SKM-1 treated with dmso at 0.1 percent for 144 hours (cell line): ENCODE results near the gene CHAMP1.

Experiments
- DNase-seq: peaks from one replicate; lab custom pipeline; 2025; ENCODE audit not compliant: unreplicated experiment; lab: John Stamatoyannopoulos, UW

The CHAMP1 gene

GRCh38 chr13:114299604-114300305 lies 14.5 kb upstream of the CHAMP1 start:
- DNase-seq = no peak

- DNase-seq = no peak
Observed at GRCh38 chr13:114303700-114304327, 10.5 kb upstream of the CHAMP1 start.

GRCh38 chr13:114304346-114305034 lies 9.8 kb upstream of the CHAMP1 start:
- DNase-seq = no peak

- no peak for DNase-seq
Observed at GRCh38 chr13:114309086-114309485, 5.2 kb upstream of the CHAMP1 start.

GRCh38 chr13:114309806-114310410 lies 4.4 kb upstream of the CHAMP1 start:
- no peak for DNase-seq

- DNase-seq = no peak
Observed at GRCh38 chr13:114310956-114311355, 3.3 kb upstream of the CHAMP1 start.

- no peak for DNase-seq
Observed at GRCh38 chr13:114311387-114311786, 2.9 kb upstream of the CHAMP1 start.

GRCh38 chr13:114311908-114312307 lies 2.4 kb upstream of the CHAMP1 start:
- DNase-seq = no peak

GRCh38 chr13:114313061-114313860 lies 1.0 kb upstream of the CHAMP1 start:
- DNase-seq = no peak

- DNase-seq = no peak
Observed at GRCh38 chr13:114315074-114315785, 927 bp downstream of the CHAMP1 start.

- DNase-seq = no peak
Observed at GRCh38 chr13:114318624-114319023, 4.3 kb downstream of the CHAMP1 start.

- no peak for DNase-seq
Observed at GRCh38 chr13:114319441-114319913, 5.2 kb downstream of the CHAMP1 start.

GRCh38 chr13:114320065-114320464 lies 5.8 kb downstream of the CHAMP1 start:
- no peak for DNase-seq

- no peak for DNase-seq
Observed at GRCh38 chr13:114321256-114321655, 7.0 kb downstream of the CHAMP1 start.

GRCh38 chr13:114323349-114323748 lies 9.0 kb downstream of the CHAMP1 start:
- DNase-seq = no peak

- no peak for DNase-seq
Observed at GRCh38 chr13:114324334-114324733, 10.0 kb downstream of the CHAMP1 start.

GRCh38 chr13:114325729-114326128 lies 11.4 kb downstream of the CHAMP1 start:
- DNase-seq = no peak

- no peak for DNase-seq
Observed at GRCh38 chr13:114328034-114328433, 13.7 kb downstream of the CHAMP1 start.

GRCh38 chr13:114328595-114328994 lies 14.3 kb downstream of the CHAMP1 start:
- DNase-seq = no peak

GRCh38 chr13:114330086-114330485 lies 15.8 kb downstream of the CHAMP1 start:
- no peak for DNase-seq
